Nasal cavity respiratory epithelium epithelial cell of viscerocranial mucosa (primary cell): Measurements from ENCODE around the gene TMEM14B. TPM values are rescaled to one million over a fixed set of nuclear protein-coding genes. Genes with fewer than 3 reads are reported as not detected.

Experiments
- total RNA-seq: library from RNA; depleted of rRNA; stranded (reverse); fragments of >200 nt; gene quantifications from 2 replicates; pipeline ENCODE4 v1.2.3, GENCODE V29; 2014

The TMEM14B gene
- 43.7 and 55.7 TPM in 2 replicates for total RNA-seq

GRCh38 chr6:10747251-10747972 lies at the start of gene TMEM14B:
Gene TMEM14B, plus strand, starts transcription at chr6:10747805. Its CDS starts 1,441 bp downstream, at chr6:10749246.

GRCh38 chr6:10722820-10723566 lies 24.6 kb upstream of the TMEM14B start, which contains the start of gene TMEM14C:
Gene TMEM14C, plus strand, starts transcription at chr6:10723070. Its CDS starts 1,544 bp downstream, at chr6:10724614.

Other genes starting within 250 kb of the TMEM14B start
- 16.7 and 28.7 TPM in 2 replicates for gene GCNT2, start 226.5 kb upstream of the TMEM14B start, total RNA-seq
- gene C6orf52, start 53.2 kb upstream of the TMEM14B start, total RNA-seq: 1.4 and 2.1 TPM in 2 replicates
- gene PAK1IP1, start 52.8 kb upstream of the TMEM14B start, total RNA-seq: 28.5 and 28.7 TPM in 2 replicates
- gene TMEM14C, start 24.7 kb upstream of the TMEM14B start, total RNA-seq: 82.4 and 117 TPM in 2 replicates
- under 0.01 TPM in 1 of 2 replicates, not detected in the other for gene MAK, start 90.7 kb downstream of the TMEM14B start, total RNA-seq
- not detected in 2 replicates for gene GCM2, start 134.2 kb downstream of the TMEM14B start, total RNA-seq
- gene SYCP2L, start 139.2 kb downstream of the TMEM14B start, total RNA-seq: 0.85 and 2.4 TPM in 2 replicates